IMR-90 (cell line): ENCODE data around the gene ATP1B3. TPM values are rescaled to one million over a fixed set of nuclear protein-coding genes. Genes with fewer than 3 reads are reported as not detected.

Experiments used
- ATAC-seq: fragments of 200-7000 bp; cut with Tn5 transposase; 2 replicates; pipeline ENCODE4 v1.9.1; 2020; ENCODE audit warnings: low read depth, mild to moderate bottlenecking, moderate library complexity
- BruUV-seq: library from RNA; stranded (reverse); fragments of 400-500 nt; replicated peaks from 2 replicates; lab custom pipeline; 2021; lab: Mats Ljungman, UMichigan
- CTCF ChIA-PET: fragments of 300-600 bp; formaldehyde crosslinking; extraction: SDS; loops from one replicate; lab custom pipeline; 2021; ENCODE audit warnings: antibody characterized with exemption; lab: Yijun Ruan, JAX
- POLR2A ChIA-PET: fragments of 300-600 bp; sonication (Branson Sonifier 250); formaldehyde crosslinking; loops from one replicate; lab custom pipeline; 2022; ENCODE audit warnings: antibody characterized with exemption; ENCODE audit not compliant: unreplicated experiment; lab: Charles Lee
- DNase-seq: peaks from one replicate; pipeline ENCODE4 v3.0.0; 2013
- H2AFZ ChIP-seq: replicated peaks from 2 replicates; pipeline ENCODE3; 2013; ENCODE audit warnings: low read length, mild to moderate bottlenecking; ENCODE audit not compliant: poor library complexity
- H2AK5ac ChIP-seq: 2 replicates; pipeline ENCODE4 v1.6.1; 2013; ENCODE audit warnings: low read depth, low read length, inconsistent platforms
- H2AK9ac ChIP-seq: replicated peaks from 2 replicates; pipeline ENCODE3; 2013; ENCODE audit warnings: mild to moderate bottlenecking, low read depth, low read length, moderate library complexity; ENCODE audit not compliant: poor library complexity
- H2BK120ac ChIP-seq: 2 replicates; pipeline ENCODE4 v1.6.1; 2013; ENCODE audit warnings: low read depth, low read length, inconsistent platforms
- H2BK15ac ChIP-seq: 3 replicates; pipeline ENCODE4 v1.6.1; 2013; ENCODE audit warnings: low read depth, low read length, inconsistent platforms
- H2BK20ac ChIP-seq: 2 replicates; pipeline ENCODE4 v1.6.1; 2013; ENCODE audit warnings: low read depth, mild to moderate bottlenecking, inconsistent platforms, low read length, moderate library complexity
- H2BK5ac ChIP-seq: 2 replicates; pipeline ENCODE4 v1.6.1; 2013; ENCODE audit warnings: mild to moderate bottlenecking, low read depth, low read length, inconsistent platforms; ENCODE audit not compliant: poor library complexity, severe bottlenecking
- H3K14ac ChIP-seq: replicated peaks from 2 replicates; pipeline ENCODE4 v1.6.1; 2013; ENCODE audit warnings: low read depth, low read length, inconsistent platforms
- H3K18ac ChIP-seq: 2 replicates; pipeline ENCODE4 v1.6.1; 2013; ENCODE audit warnings: low read depth, low read length, control low read depth
- H3K23ac ChIP-seq: 2 replicates; pipeline ENCODE4 v1.6.1; 2013; ENCODE audit warnings: low read depth, low read length, inconsistent platforms
- H3K27ac ChIP-seq: 2 replicates; pipeline ENCODE4 v1.5.1; 2013; ENCODE audit warnings: mild to moderate bottlenecking, control low read depth, low read length; ENCODE audit not compliant: insufficient read depth
- H3K27me3 ChIP-seq: 2 replicates; pipeline ENCODE4 v1.6.1; 2013; ENCODE audit warnings: low read length; ENCODE audit not compliant: control insufficient read depth, insufficient read depth
- H3K36me3 ChIP-seq: 2 replicates; pipeline ENCODE4 v1.6.1; 2013; ENCODE audit warnings: low read length, mixed read lengths; ENCODE audit not compliant: control insufficient read depth, insufficient read depth
- H3K4ac ChIP-seq: 2 replicates; pipeline ENCODE4 v1.6.1; 2013; ENCODE audit warnings: low read depth, low read length, inconsistent platforms
- H3K4me1 ChIP-seq: 2 replicates; pipeline ENCODE4 v1.6.1; 2013; ENCODE audit warnings: low read length, mixed read lengths; ENCODE audit not compliant: control insufficient read depth, insufficient read depth
- H3K4me2 ChIP-seq: 2 replicates; pipeline ENCODE4 v1.6.1; 2013; ENCODE audit warnings: low read depth, mild to moderate bottlenecking, control low read depth, low read length, moderate library complexity
- H3K4me3 ChIP-seq: 2 replicates; pipeline ENCODE4 v1.5.1; 2013; ENCODE audit warnings: low read depth, mild to moderate bottlenecking, control low read depth, low read length, moderate library complexity; ENCODE audit not compliant: insufficient read depth
- H3K56ac ChIP-seq: 2 replicates; pipeline ENCODE4 v1.6.1; 2013; ENCODE audit warnings: low read length, inconsistent platforms; ENCODE audit not compliant: insufficient read depth; ENCODE audit errors: extremely low read depth
- H3K79me1 ChIP-seq, 2 experiments: 2 replicates each; pipeline ENCODE4 v1.6.1; 2013; ENCODE audit warnings: low read length in 2 of 2, inconsistent platforms in 1 of 2, low read depth in 1 of 2
- H3K9ac ChIP-seq: 2 replicates; pipeline ENCODE4 v1.6.1; 2013; ENCODE audit warnings: low read depth, low read length, control low read depth
- H3K9me1 ChIP-seq: 2 replicates; pipeline ENCODE4 v1.6.1; 2013; ENCODE audit warnings: low read length, inconsistent platforms; ENCODE audit not compliant: insufficient read depth
- H3K9me3 ChIP-seq: 2 replicates; pipeline ENCODE4 v1.6.1; 2013; ENCODE audit warnings: low read length; ENCODE audit not compliant: control insufficient read depth, insufficient read depth
- H4K20me1 ChIP-seq: 2 replicates; pipeline ENCODE4 v1.6.1; 2013; ENCODE audit warnings: low read length, inconsistent platforms; ENCODE audit not compliant: insufficient read depth
- H4K5ac ChIP-seq: 2 replicates; pipeline ENCODE4 v1.6.1; 2013; ENCODE audit warnings: mild to moderate bottlenecking, low read depth, low read length, control low read depth
- H4K8ac ChIP-seq, 2 experiments: 2 replicates each; pipeline ENCODE4 v1.6.1; 2013; ENCODE audit warnings: low read depth in 2 of 2, low read length in 2 of 2, control low read depth in 1 of 2, inconsistent platforms in 1 of 2
- H4K91ac ChIP-seq: 2 replicates; pipeline ENCODE4 v1.6.1; 2013; ENCODE audit warnings: low read depth, low read length, inconsistent platforms; ENCODE audit not compliant: insufficient read depth
- CEBPB ChIP-seq: IDR thresholded peaks from 2 replicates; pipeline ENCODE4 v1.6.1; 2012; ENCODE audit warnings: low read depth, low read length, improper control_type of control experiment
- FOS ChIP-seq: fragments of 150-350 bp; IDR thresholded peaks from 2 replicates; pipeline ENCODE4 v1.6.1; 2016; ENCODE audit warnings: low read depth, low read length
- RFX5 ChIP-seq: IDR thresholded peaks from 2 replicates; pipeline ENCODE4 v1.8.0; 2012; ENCODE audit warnings: low read depth, mild to moderate bottlenecking, low read length, moderate library complexity
- WGBS, 2 experiments: methylation state at CpG; one replicate each; pipeline versions ENCODE4 v1.1.5 to v1.1.7; 2013; ENCODE audit warnings: missing lambda C conversion rate in 2 of 2; ENCODE audit not compliant: insufficient read length in 1 of 2; ENCODE audit errors: extremely low coverage in 2 of 2; 5-methylcytosine and 5-hydroxymethylcytosine counted together
- dilution Hi-C: fragments of 300-500 bp; cut with HindIII; formaldehyde crosslinking; loops from one replicate; pipeline ENCODE4 v1.14.3; 2018; ENCODE audit warnings: low sequenced_read_pairs; ENCODE audit not compliant: unreplicated experiment
- in situ Hi-C: fragments of 300-500 bp; cut with MboI; formaldehyde crosslinking; loops from 3 replicates; pipeline ENCODE4 v1.14.3; 2019; ENCODE audit warnings: low sequenced_read_pairs, inconsistent platforms, mixed read lengths
- intact Hi-C: fragments of 100-400 bp; cut with micrococcal nuclease; formaldehyde crosslinking; loops from 2 replicates; pipeline ENCODE4 v1.10.0; 2022
- polyA plus RNA-seq, 3 experiments: library from polyadenylated mRNA; depleted of rRNA; stranded (reverse); fragments of >200 nt; gene quantifications; 2 replicates each; pipeline ENCODE4 v1.2.3, GENCODE V29; 2012; ENCODE audit warnings: low replicate concordance in 1 of 3
- total RNA-seq: library from RNA; depleted of rRNA; stranded (reverse); fragments of >200 nt; gene quantifications from 2 replicates; pipeline ENCODE4 v1.2.3, GENCODE V29; 2012
- TF ChIP-seq, protein P1 (sequence below): fragments of 150-350 bp; IDR thresholded peaks from 2 replicates; pipeline ENCODE4 v1.6.1; 2016; ENCODE audit warnings: low read depth, mild to moderate bottlenecking, low read length, moderate library complexity, borderline replicate concordance

The ATP1B3 gene
- total and polyA plus RNA-seq, 2 of the 4 experiments (the other 2 are of a cell fraction) = 64.3 to 126 TPM

DNA sequence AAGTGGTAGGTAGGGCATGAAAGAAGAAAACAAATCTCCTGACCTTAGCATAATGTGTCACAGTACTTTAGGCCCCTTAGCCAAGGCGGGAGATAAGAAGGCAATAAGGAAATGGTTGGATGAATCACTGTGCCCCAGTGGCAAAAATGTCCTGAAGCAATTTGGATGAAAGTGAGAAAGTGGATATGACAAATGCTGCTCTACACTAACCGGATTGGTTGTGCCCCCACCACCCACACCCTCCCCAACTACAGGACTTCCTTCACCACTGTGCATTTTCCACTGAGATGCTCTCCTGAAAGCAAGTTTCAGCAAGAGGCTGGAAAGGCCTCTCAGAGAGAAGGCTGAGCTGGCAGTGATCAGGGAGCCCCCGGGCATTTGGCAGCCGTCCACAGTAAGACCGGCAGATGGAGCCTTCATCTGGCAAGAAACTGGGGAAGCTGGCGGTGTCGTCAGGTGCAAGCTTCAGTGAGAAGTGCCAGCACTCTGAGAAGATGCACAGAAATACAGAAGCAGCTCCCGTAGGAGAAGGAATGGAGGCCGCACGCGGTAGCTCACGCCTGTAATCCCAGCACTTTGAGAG, 63.8 kb downstream of the ATP1B3 start:
- Histone ChIP-seq H3K4ac (no peak overlapping the region), H2BK15ac (no peak overlapping the region), H2BK20ac (no peak overlapping the region), H2BK5ac (no peak overlapping the region), H2BK120ac (no peak overlapping the region), H3K9me1 (0 out of 2 replicates have a peak, but pooled peaks cover 1% of the 10 kb centered on the region), H3K23ac (no peak overlapping the region), H2AFZ (peak overlapping the region; percentile 40), H3K14ac (no peak overlapping the region), H3K56ac (no peak overlapping the region), H2AK9ac (no peak overlapping the region), H3K27ac (no peak overlapping the region), H3K4me2 (no peak overlapping the region), H3K9ac (no peak overlapping the region), H3K18ac (no peak overlapping the region), H3K27me3 (no peaks in the 10 kb centered on the region), H4K91ac (no peak overlapping the region), H3K36me3 (no peaks in the 10 kb centered on the region), H3K79me1 (no peaks in the 10 kb centered on the region), H2AK5ac (no peak overlapping the region), H4K20me1 (no peaks in the 10 kb centered on the region), H4K5ac (no peak overlapping the region), H4K8ac (peak overlapping the region in 1 of 2 experiments; percentile 34; a peak in 1 of 4 replicates), H3K4me1 (peaks cover 6% of the 10 kb centered on the region), H3K9me3 (no peaks in the 10 kb centered on the region), H3K4me3 (no peak overlapping the region)
- TF ChIP-seq FOS (0 out of 2 replicates have a peak, but pooled peaks have one; percentile 20), CEBPB (peak; percentile 45; the same call in 1 of the 2 replicates), RFX5 (no peak)
- TF ChIP-seq, protein P1, sequence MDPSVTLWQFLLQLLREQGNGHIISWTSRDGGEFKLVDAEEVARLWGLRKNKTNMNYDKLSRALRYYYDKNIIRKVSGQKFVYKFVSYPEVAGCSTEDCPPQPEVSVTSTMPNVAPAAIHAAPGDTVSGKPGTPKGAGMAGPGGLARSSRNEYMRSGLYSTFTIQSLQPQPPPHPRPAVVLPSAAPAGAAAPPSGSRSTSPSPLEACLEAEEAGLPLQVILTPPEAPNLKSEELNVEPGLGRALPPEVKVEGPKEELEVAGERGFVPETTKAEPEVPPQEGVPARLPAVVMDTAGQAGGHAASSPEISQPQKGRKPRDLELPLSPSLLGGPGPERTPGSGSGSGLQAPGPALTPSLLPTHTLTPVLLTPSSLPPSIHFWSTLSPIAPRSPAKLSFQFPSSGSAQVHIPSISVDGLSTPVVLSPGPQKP = no peak
- in situ Hi-C loops = no loop called here
- WGBS, 2 experiments = 38% methylated on average over 5 of the region's 12 CpGs; no CpG with 5 or more reads in 1 of the 2 experiments
- ATAC-seq (peak; percentile 82), DNase-seq (peak; percentile 68)
- no TSS peak for BruUV-seq
- POLR2A ChIA-PET = no interaction called here
- CTCF ChIA-PET = interaction anchor here (1.1 kb wide), 1 partner anchor 12 kb away, joined by 7 read pairs; no protein-coding TSS in a partner anchor
- dilution Hi-C loops = no loop called here
- intact Hi-C loops = no loop called here
